Peyer's patch (tissue), 4 donors: ENCODE results near the gene ISOC2.
A peak's percentile ranks its signal among the peaks of the same experiment; 100 is the strongest.

Experiments
- CTCF ChIP-seq, 6 experiments: fragments of 450-650 bp in 4 of 6; fragments of 200-600 bp in 2 of 6; sonication (generic) in 1 of 6; IDR thresholded peaks; one replicate each; pipeline ENCODE4 v1.5.1; 2017 to 2019; ENCODE audit warnings: antibody characterized with exemption in 6 of 6, mild to moderate bottlenecking in 3 of 6, moderate library complexity in 1 of 6
- POLR2A ChIP-seq, 2 donors: fragments of 450-650 bp; IDR thresholded peaks; one replicate each; pipeline ENCODE4 v1.5.1; 2017; ENCODE audit warnings: antibody characterized with exemption in 2 of 2, mild to moderate bottlenecking in 2 of 2, moderate library complexity in 2 of 2

- no peak for TF ChIP-seq CTCF (IDR thresholded peaks at IDR 0.05)
- TF ChIP-seq POLR2A (IDR thresholded peaks at IDR 0.05): peak; percentile 36 to 58
These were observed at the start of gene ISOC2 for GRCh38 chr19:55461259-55461973.
